HG03457 (cell line): ENCODE data around the gene PLS1.

ENCODE experiments used
- ATAC-seq: cut with Tn5 transposase; IDR thresholded peaks from one replicate; pipeline ENCODE4 v1.9.1; 2021; ENCODE audit warnings: moderate number of reproducible peaks; ENCODE audit not compliant: unreplicated experiment

Gene PLS1

DNA sequence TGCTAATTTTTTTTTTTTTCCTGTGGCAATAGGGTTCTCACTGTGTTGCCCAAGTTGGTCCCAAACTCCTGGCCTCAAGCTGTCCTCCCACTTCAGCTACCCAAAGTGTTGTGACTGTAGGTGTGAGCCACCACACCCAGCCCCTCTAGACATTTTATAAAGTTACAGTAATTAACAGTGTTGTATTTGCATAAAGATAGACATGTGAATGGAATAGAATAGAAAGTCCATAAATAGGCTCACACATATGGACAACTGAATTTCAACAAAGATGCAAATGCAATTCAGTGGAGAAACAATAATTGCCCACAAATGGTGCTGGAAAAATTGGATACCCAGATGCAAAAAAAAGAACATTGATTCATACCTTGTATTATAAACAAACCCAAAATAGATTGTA lies 39.9 kb downstream of the PLS1 start:
- no peak for ATAC-seq

DNA sequence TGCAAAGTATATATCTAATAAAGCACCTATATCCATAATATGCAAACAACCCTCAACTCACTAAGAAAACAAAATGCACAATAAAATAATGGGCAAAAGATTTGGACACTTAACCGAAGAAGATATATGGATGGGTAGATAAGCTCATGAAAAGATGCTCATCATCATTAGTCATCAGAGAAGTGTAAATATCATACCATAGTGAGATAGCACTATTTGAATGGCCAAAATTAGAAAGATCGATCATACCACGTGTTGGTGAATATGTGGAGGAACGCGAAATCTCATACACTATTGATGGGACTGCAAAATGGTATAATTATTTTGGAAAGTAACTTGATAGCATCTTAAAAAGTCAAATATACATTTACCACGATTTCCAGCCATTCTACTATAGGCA lies 40.5 kb downstream of the PLS1 start:
- no peak for ATAC-seq

DNA sequence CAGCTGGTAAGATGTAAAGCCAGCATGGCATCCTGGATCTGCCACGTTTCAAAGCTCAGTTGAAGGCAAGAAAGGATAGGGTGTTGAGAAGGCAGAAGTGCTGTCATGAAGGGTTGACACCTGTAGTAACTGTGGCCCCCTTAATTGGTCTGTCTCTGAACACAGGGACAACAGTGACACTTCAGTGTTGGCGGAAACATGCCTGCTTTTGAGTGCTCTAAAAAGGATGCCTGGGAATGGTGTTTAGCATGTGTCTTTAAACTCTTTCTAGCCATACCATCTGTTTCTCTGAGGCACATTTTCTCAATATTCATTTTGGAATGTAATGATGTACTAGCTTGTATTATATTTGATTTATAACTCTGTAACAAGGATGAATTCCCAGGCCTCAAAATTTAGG lies 42.1 kb downstream of the PLS1 start:
- no peak for ATAC-seq

DNA sequence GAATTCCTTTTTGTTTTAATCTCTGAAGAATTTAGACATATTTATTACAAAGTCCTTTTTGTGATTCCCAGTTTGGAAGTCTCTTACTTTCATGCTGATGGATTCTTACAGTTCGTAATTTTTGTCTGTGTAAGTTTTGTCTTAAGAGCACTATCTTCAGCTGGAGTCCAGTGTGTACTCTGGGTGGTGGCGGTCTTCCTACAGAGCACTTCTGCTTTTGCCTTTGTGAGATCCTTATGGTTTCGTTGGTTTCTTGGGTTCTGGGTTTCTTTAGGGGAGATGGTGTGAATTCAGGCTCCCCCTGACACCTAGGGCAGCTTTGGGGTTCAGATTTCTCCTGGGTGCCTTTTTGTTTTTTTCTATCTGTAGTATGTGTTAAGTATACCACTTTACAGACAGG lies 45.3 kb downstream of the PLS1 start:
- no peak for ATAC-seq

DNA sequence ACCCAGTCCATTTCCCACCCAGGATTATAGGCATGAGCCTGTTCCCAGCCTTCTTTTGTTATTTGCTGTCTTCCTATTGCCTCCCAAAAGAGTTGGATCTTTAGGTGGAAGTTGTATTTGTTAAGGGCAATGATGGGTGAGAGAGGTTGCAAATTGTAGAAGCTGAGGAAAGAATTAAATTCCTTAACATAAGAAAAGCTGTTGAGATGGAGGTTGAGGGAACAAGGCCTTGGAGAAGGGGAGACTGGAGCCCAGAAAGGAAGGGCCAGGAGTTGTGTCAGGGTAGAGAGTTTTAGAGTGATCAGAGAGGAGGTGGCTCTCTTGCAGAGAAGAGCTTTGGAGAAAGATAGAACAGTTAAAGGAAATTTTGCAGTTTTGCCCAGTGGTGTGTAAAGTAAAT lies 46.8 kb downstream of the PLS1 start:
- ATAC-seq = no peak

DNA sequence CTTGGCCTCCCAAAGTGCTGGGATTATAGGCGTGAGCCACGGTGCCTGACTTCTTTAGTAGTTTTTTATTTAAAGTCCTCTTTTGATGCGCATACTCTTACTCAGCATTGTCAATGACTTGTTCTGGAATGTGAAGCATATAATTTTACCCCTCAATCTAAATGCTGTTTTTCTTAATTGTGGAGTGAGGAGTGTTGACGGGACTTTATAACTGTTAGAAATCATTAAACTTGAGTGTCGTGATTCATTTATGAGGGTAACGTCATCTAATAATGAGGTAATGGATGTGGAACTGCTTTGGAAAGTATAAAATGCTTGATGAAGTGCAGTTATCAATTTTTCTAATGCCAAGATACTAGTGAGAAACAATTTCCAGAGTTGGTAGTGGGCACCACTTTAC lies 48.3 kb downstream of the PLS1 start:
- no peak for ATAC-seq

DNA sequence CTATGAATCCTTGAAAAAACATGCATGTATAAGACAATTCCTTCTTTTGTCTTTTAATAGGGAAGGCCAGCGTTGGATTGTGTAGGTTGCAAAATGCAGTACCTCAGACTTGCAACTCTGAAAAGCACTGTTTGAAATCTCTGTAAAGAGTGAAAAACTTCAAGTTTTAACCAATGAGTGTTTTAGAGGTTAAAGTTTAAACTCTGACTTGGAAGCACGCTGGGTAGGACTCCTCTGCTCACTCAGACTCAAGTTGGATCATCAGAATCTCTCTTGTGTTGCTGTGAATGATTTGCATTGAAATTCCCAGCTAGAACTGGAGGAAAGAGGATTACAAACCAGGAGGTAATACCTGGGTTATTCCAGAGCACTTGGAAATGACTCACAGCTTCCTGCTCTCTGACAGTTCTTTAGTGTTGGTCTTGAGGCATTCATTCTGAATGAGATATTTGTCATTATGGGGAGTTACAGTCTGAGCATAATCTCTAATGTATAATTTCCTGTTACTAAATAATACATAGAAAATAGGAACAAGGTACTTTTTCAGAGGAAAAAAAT lies 49.1 kb downstream of the PLS1 start:
- ATAC-seq = no peak

DNA sequence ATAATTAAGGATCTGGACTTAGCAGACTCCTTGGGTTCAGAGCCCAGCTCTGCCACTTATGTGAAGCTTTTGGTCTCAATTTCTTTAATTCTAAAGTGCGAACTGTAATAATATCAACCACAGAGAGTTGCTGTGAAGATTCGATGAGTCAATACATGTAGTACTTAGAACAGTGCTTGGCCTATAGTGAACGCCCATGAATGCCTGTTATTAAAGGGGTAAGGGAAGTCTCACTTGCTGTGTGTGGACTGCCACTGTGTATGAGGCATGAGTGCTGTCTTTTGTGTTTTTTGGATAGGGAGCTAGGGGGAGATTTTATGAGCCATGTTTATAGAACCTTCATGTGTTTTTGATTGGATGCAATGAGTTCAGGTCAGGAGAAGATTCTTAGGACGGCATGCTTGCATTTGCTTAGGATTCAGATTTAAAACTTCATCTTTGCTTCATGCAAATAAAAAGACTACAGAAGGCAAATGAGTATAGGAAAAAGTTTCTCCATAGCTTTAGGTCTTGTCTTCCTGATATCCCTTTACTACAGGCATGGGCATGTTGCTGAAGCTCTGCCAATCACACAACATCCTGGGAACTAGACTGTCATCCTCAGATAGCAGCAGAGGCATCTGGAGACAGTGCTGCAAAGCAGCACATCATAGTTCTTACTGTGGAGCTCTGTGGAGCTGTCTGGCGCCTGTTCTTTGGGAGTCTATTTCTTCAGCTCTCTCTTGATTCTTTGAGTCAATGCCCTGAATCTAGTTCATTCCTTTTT lies 50.0 kb downstream of the PLS1 start:
- ATAC-seq = no peak

DNA sequence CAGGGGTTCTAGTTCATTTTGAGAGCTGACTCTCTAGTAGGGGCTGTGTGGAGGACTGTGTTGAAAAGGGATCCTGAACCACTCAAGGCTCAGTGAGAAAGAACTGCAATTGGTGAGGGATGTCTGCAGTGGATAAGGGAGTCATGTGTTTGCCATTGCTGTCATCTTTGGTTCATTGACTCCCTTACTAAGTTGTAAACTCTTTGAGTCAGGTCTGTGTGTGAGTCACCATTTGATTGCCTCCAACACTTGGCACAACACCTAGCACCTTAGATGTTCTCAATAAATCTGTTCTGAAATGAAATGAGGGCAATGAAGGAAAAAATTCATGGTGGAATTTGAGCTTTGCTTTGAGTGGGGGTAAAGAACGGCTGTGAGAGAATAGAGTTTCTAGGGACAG lies 51.7 kb downstream of the PLS1 start:
- no peak for ATAC-seq

DNA sequence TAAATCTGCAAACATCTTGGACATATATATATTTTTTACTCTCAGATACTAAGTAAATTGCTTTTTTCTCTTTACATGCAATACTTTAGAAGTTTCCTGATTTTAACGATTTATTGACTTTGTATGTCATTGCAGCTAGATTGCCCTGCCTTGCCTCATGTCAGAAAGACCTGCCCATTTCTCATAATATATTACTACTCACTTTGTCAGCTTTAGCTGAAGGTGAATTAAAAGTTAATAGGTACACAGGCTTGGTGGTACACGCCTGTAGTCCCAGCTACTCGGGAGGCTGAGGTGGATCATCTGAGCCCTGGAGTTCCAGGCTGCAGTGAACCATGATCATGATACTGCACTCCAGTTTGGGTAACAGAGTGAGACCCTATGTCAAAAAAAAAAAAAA lies 52.8 kb downstream of the PLS1 start:
- no peak for ATAC-seq

DNA sequence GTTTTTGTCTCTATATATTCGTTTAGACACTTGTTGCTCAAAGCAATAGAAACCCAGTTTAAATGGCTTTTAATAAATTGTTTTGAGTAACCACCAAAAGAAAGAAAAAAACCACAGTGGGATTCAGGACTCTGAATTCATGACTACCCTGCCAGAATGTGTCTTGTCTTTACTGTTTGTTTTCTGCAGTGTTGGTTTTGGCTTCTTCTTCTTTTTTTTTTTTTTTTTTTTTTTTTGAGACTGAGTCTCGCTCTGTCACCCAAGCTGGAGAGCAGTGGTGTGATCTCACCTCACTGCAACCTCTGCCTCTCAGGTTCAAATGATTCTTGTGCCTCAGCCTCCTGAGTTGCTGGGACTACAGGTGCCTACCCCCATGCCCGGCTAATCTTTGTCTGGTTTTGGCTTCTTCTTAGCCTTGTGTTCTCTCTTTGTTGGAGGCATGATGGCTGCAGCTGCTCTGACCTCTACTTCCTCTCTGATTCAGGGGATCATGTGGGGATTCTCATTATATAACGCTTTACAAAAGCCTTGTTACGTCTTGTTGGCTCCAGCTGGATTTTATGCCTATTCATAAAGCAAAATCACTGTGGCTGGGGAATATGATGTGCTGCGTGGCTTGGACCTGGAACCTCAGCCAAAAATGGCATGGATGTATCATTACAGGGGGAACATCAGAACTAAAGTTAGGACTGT lies 54.0 kb downstream of the PLS1 start:
- ATAC-seq = no peak

DNA sequence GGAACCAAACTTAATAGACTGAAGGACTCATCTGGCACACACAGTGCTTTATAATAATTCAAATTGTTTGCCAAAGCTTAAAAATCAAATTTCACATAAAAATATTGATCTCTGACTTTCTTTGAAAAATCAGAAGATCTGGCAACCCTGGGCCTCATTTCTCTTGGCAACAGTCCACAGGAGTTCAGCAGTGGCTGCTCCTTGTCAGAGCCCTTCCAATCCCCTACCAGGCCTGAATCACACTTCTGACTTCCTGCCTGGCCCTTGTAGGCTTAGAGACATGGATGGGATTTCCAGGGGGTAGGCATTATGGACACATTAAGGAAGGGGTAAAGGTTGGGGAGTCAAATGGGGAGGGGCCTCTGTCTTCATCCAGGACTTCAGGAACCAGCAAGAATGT lies 55.5 kb downstream of the PLS1 start:
- ATAC-seq = no peak

DNA sequence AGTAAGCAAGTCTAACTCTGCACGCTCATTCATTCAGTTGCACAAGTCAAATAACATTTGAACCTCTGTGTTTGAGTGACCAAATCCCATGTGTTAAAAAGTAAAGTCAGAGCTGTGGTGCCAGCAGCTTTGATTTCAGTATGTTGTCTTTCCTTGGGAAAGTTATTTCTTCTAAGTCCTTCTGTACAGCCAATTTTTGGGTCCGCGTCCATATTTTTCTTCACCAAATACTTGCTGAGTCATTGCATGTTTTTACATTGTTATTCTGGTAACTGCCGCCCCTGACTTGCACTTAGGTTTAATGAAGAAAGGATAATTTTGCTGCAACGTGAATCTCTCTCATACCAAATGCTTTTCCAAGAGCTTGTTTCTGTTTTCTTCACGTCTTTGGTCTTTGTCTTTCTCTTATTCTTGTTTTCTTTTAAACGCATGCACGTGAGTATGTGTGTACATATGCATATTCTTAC lies 56.7 kb downstream of the PLS1 start:
- no peak for ATAC-seq

DNA sequence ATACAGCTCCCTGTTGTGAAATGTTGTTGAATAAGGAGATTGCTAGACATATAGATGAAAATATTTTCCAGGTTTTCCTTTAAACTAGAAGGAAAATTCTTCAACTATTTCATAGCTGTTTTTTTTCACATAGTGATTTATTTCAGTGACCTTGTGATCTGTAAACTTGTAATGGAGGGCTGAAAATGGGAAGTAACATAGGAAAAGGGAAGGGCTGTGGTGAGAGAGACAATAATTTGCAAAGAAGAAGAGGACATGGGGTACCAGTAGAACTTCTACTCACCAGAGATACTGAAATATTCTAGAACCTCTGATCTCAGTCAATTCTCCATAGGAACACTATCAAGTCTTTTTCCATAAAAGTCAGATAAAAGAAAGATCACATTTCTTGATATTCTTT lies 60.4 kb downstream of the PLS1 start:
- ATAC-seq = no peak

DNA sequence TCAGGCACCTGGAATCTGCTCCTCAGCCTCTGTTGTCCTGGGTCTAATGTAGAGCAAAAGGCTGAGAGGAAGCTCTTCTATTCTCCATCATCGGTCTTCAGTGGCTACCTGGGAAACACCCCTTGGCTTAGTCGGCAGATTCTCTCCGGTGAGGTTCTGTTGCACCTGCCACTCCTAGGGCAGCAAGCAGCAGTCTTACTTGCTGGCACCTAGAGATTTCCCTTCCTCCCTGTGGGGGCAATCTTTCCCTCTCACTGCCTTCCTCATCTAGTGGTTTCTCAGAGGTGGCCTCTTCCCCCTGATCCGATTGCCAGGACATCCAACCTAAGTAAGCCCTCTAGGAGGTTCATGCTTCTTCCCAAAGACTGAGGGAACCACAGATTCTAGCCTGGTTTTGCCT lies 60.8 kb downstream of the PLS1 start:
- ATAC-seq = no peak

DNA sequence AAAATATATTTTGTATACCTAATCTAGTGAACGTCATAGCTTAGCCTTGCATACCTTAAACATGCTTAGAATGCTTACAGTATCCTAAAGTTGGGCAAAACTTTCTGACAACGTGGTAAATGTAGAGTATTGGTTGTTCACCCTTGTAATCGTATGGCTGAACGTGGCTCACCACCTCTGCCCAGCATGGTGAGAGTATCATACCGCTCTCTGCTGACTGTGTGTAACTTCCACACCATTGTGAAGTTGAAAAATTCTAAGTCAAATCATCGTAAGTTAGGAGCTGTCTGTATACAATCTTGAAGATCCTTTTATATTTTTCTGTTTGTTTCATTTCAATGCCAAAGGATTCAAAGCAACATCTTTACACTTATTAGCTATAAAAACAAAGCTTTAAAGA lies 64.2 kb downstream of the PLS1 start:
- ATAC-seq = no peak

DNA sequence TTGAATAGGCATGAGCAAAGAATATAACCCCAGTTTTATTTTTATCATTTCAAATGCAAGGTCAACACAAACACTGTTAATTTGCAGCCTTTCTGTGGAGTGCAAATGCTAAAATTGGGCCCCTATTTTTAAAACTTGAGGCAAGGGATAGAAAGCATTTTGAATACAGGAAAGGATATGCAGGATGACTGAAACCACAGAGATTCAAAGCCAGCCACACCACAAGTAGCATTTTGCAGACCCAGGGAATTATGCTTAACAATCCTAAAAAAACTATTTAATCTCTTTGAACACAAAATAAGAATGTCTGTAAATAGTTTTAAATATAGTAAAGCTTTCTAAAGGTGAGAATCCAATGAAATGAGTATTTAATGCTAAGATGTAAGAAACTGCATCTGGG lies 64.7 kb downstream of the PLS1 start:
- no peak for ATAC-seq

DNA sequence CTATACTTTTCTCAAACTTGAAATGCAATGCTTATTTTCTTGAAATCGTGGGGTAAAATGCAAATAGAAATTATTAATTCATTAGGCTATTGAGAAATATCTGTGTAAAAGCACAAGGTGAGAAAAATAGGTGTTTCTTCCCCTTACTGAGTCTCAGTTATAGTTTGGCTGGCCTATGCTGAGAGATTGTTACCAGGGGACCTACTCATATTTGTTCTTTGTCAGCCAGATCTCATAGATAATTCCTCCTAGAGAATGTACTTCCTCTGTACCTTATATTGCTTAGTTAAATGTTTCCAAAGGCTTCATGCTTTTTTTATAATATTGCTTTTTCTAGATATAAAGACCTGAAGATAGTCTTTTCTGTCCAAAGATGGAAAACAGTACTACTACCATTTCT lies 67.7 kb downstream of the PLS1 start:
- no peak for ATAC-seq

DNA sequence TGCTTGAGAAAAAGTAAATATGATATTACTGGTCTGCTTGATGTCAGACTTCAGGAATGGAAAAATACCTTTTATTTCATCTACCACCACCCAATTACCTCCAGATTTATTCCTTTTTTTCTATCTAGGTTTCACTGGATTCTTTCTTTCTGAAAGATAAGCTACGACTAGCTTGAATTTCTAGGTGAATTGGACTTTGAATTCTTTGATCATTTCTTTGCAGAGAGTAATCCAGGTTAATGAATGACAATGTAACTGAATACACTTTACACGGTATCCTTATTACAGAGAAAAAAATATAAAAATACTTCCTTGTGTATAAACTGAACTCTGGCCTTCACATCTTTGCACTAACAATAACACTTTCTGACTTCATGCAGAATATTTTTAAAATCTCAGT lies 68.1 kb downstream of the PLS1 start:
- ATAC-seq = no peak

DNA sequence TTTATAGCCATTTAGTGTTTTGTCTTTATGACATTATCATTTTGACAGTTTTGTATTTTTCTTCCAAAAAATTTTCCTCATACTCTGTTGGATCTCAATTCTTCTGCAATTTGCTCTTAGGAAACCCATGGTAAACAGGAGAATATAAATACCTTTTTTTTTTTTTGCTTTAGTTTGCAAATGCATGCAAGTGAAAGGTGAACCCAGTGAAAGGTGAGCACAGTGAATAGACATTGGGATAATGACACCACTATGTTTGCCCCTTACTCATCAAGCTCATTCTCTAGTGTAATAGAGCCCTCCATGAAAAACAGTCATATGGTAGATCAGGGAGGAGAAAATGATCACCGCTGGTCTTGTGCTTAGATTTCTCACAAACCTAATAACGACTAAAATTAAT lies 68.6 kb downstream of the PLS1 start:
- no peak for ATAC-seq

DNA sequence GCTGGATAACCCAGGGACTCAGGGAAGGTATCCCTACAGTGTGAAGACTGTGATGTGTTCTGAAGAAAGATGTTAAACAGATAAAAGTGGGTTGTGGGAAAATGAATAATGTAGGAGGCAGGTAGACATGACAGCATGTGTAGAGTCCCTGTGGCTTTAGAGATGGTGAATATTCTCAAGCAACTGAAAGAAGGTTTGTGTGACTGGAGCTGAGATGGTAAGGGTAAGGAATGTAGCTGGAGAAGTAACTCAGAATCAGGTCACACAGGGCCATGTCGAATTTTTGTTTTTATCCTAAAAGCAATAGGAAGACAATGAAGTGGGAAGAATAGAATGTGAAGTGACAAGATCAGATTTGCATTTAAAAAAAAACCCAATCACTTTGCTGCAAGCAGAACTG lies 73.9 kb downstream of the PLS1 start:
- no peak for ATAC-seq

DNA sequence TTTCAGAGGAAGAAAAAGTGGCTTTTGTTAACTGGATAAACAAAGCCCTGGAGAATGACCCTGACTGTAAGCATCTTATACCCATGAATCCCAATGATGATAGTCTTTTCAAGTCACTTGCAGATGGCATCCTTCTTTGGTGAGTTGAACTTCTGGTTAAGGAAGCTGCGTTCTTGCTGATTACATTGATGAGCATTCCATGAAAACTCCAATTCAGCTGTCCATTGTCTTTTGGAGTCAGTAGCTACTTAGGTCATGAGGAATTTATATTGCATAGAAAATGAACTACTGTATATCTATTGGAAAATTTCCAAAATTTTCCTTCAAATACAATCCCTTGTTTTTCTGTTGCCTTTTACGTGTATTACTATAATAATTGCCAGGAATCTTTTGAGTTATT lies 80.0 kb downstream of the PLS1 start:
- no peak for ATAC-seq
